WTC11 (cell line): Measurements from ENCODE around the gene S100A2. TPM values are rescaled to one million over a fixed set of nuclear protein-coding genes. Genes with fewer than 3 reads are reported as not detected.

ENCODE experiments used
- ATAC-seq: fragments of 200-7000 bp; cut with Tn5 transposase; 2 replicates; pipeline ENCODE4 v1.10.0; 2021; ENCODE audit warnings: mild to moderate bottlenecking, moderate library complexity
- CTCF ChIA-PET: fragments of 300-600 bp; sonication (Branson Sonifier 250); formaldehyde crosslinking; loops from one replicate; lab custom pipeline; 2021; ENCODE audit warnings: antibody characterized with exemption; lab: Charles Lee
- POLR2A ChIA-PET: fragments of 350-600 bp; sonication (Branson Sonifier 250); formaldehyde crosslinking; loops from one replicate; lab custom pipeline; 2021; ENCODE audit warnings: antibody characterized with exemption; lab: Charles Lee
- DNase-seq: peaks from one replicate; pipeline ENCODE4 v3.0.0; 2021; ENCODE audit warnings: low spot score
- H3K27ac Mint-ChIP-seq: 2 replicates; pipeline ENCODE4 v1.8.0; 2021; ENCODE audit warnings: mixed read lengths
- H3K27me3 Mint-ChIP-seq: 2 replicates; pipeline ENCODE4 v1.8.0; 2021; ENCODE audit warnings: low read depth, mild to moderate bottlenecking, moderate library complexity, mixed read lengths
- H3K36me3 Mint-ChIP-seq: 2 replicates; pipeline ENCODE4 v1.8.0; 2021; ENCODE audit warnings: mixed read lengths
- H3K4me1 Mint-ChIP-seq: 2 replicates; pipeline ENCODE4 v1.8.0; 2022; ENCODE audit warnings: mixed read lengths
- H3K4me3 Mint-ChIP-seq: 2 replicates; pipeline ENCODE4 v1.8.0; 2021; ENCODE audit warnings: mild to moderate bottlenecking, moderate library complexity, mixed read lengths
- H3K9me3 Mint-ChIP-seq: 2 replicates; pipeline ENCODE4 v1.8.0; 2021; ENCODE audit warnings: mixed read lengths
- CDX4 ChIP-seq: fragments of 250-450 bp; sonication (Bioruptor Pico); IDR thresholded peaks from 2 replicates; pipeline ENCODE4 v1.9.0; 2021; ENCODE audit warnings: moderate library complexity, mild to moderate bottlenecking, inconsistent platforms, borderline replicate concordance
- CTCF ChIP-seq: fragments of 200-600 bp; IDR thresholded peaks from 2 replicates; pipeline ENCODE4 v1.8.0; 2022; ENCODE audit warnings: antibody characterized with exemption
- EMX1 ChIP-seq: fragments of 250-450 bp; sonication (Bioruptor Pico); IDR thresholded peaks from 2 replicates; pipeline ENCODE4 v1.8.0; 2021; ENCODE audit warnings: mild to moderate bottlenecking
- ETV6 ChIP-seq: sonication (generic); formaldehyde crosslinking; IDR thresholded peaks from 2 replicates; pipeline ENCODE4 v1.8.1; 2022; ENCODE audit warnings: mild to moderate bottlenecking, missing genetic modification reagents
- IRF2 ChIP-seq: sonication (generic); formaldehyde crosslinking; IDR thresholded peaks from 2 replicates; pipeline ENCODE4 v1.8.0; 2022; ENCODE audit warnings: low read depth, missing genetic modification reagents, borderline replicate concordance
- JAZF1 ChIP-seq: fragments of 250-450 bp; sonication (Bioruptor Pico); IDR thresholded peaks from 2 replicates; pipeline ENCODE4 v1.9.0; 2021; ENCODE audit warnings: moderate library complexity, mild to moderate bottlenecking, inconsistent platforms
- MYBL2 ChIP-seq: sonication (generic); formaldehyde crosslinking; IDR thresholded peaks from 2 replicates; pipeline ENCODE4 v1.8.1; 2023; ENCODE audit warnings: mild to moderate bottlenecking, moderate library complexity, missing genetic modification reagents
- NFE2L1 ChIP-seq: sonication (generic); formaldehyde crosslinking; IDR thresholded peaks from 2 replicates; pipeline ENCODE4 v1.8.1; 2023; ENCODE audit warnings: missing genetic modification reagents
- NR1H2 ChIP-seq: sonication (generic); formaldehyde crosslinking; IDR thresholded peaks from 2 replicates; pipeline ENCODE4 v1.9.0; 2021; ENCODE audit warnings: mild to moderate bottlenecking, moderate library complexity, missing genetic modification reagents
- NR2C2 ChIP-seq: sonication (generic); formaldehyde crosslinking; IDR thresholded peaks from 2 replicates; pipeline ENCODE4 v1.8.0; 2022; ENCODE audit warnings: mild to moderate bottlenecking, missing genetic modification reagents
- PREB ChIP-seq: sonication (generic); formaldehyde crosslinking; IDR thresholded peaks from 2 replicates; pipeline ENCODE4 v1.8.1; 2022; ENCODE audit warnings: mild to moderate bottlenecking, missing genetic modification reagents, moderate library complexity, borderline replicate concordance
- RELA ChIP-seq: sonication (generic); formaldehyde crosslinking; IDR thresholded peaks from 2 replicates; pipeline ENCODE4 v1.8.1; 2022; ENCODE audit warnings: missing genetic modification reagents, mild to moderate bottlenecking, borderline replicate concordance
- RORB ChIP-seq: fragments of 250-450 bp; sonication (Bioruptor Pico); IDR thresholded peaks from 2 replicates; pipeline ENCODE4 v1.9.0; 2021; ENCODE audit warnings: mild to moderate bottlenecking
- ZBTB43 ChIP-seq: sonication (generic); formaldehyde crosslinking; IDR thresholded peaks from 2 replicates; pipeline ENCODE4 v1.8.1; 2023; ENCODE audit warnings: mild to moderate bottlenecking, missing genetic modification reagents
- ZNF138 ChIP-seq: sonication (generic); formaldehyde crosslinking; conservative IDR thresholded peaks from 2 replicates; pipeline ENCODE4 v1.8.1; 2022; ENCODE audit warnings: mild to moderate bottlenecking, moderate library complexity, missing genetic modification reagents
- ZNF281 ChIP-seq: sonication (generic); formaldehyde crosslinking; IDR thresholded peaks from 2 replicates; pipeline ENCODE4 v1.8.0; 2023; ENCODE audit warnings: mild to moderate bottlenecking, missing genetic modification reagents
- ZNF423 ChIP-seq: fragments of 250-450 bp; sonication (Bioruptor Pico); IDR thresholded peaks from 2 replicates; pipeline ENCODE4 v2.1.2; 2022; ENCODE audit warnings: mild to moderate bottlenecking, moderate library complexity
- ZNF671 ChIP-seq: fragments of 250-450 bp; sonication (Bioruptor Pico); IDR thresholded peaks from 2 replicates; pipeline ENCODE4 v1.8.0; 2021; ENCODE audit warnings: mild to moderate bottlenecking
- total RNA-seq: library from RNA; stranded (reverse); gene quantifications from 3 replicates; pipeline ENCODE4 v1.2.3, GENCODE V29; 2021
- TF ChIP-seq, protein P1 (sequence below): sonication (generic); formaldehyde crosslinking; IDR thresholded peaks from 2 replicates; pipeline ENCODE4 v1.8.0; 2022; ENCODE audit warnings: missing genetic modification reagents
- TF ChIP-seq, protein P2 (sequence below): sonication (generic); formaldehyde crosslinking; IDR thresholded peaks from 2 replicates; pipeline ENCODE4 v1.8.1; 2023; ENCODE audit warnings: mild to moderate bottlenecking, missing genetic modification reagents, moderate library complexity
- TF ChIP-seq, protein P3 (sequence below): sonication (generic); formaldehyde crosslinking; IDR thresholded peaks from 2 replicates; pipeline ENCODE4 v1.8.1; 2022; ENCODE audit warnings: mild to moderate bottlenecking, moderate library complexity, missing genetic modification reagents

S100A2 gene
- total RNA-seq, 1 experiment from 2014 or later, result 0.74 TPM

DNA sequence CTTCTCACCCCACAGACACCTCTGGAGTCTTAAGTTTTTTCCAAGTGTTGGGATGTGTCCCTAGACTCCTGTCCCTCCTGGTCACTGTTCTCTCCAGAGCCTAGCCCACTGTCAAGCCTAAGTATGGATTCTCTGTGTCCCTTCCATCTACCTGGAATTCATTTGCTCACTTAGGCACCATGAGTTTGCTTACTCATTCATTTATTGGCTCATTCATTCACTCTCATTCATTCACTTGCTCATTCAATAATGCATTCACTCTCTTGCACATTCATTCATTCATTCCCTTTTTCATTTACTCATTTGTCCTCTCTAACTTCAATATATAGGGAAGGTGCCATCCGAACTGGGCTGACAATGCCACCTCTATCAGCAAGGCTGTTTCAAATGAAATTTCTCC, 45.7 kb upstream of the S100A2 start (continued):
- TF ChIP-seq RELA, result no peak
- no peak for TF ChIP-seq ETV6 (CRISPR knock-in tag)
- no peak for TF ChIP-seq JAZF1
- no peak for TF ChIP-seq ZNF138 (CRISPR knock-in tag)

DNA sequence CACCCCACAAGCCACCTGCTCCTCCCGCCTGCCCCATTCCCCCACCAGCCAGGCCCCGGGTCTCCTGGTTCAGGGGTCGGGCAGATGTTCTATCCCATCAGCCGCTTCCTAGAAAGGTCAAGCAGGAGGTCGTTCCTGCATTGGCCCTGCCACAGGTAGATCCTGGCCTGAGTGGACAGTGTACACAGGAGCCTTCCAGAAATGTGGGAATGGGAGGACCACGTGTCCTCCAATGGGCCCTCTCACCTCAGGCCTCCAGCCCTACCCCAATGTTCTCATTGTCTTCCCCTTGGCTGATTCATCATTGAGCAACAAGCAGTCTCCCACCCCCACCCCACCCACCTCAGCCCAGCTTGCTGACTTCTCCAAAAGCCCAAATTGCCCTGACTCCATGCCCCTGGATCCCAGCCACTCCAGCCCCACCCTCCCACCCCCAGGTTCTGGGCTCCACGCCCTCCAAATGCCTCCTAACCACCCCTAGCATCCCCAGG, 45.2 kb upstream of the S100A2 start:
- Mint-ChIP-seq H3K27ac (no peak overlapping the region), H3K9me3 (no peaks in the 10 kb centered on the region), H3K36me3 (no peaks in the 10 kb centered on the region), H3K27me3 (no peaks in the 10 kb centered on the region; the same call in 1 of the 2 replicates), H3K4me1 (peaks cover 60% of the 10 kb centered on the region), H3K4me3 (no peak overlapping the region)
- CTCF ChIA-PET, result interaction anchor here (1.9 to 14.4 kb wide), 3 partner anchors 12 to 39 kb away, joined by 5 to 230 read pairs (median 33); partner anchors contain the start of genes S100A1 and S100A13
- no peak for DNase-seq
- no peak for ATAC-seq
- no peak for TF ChIP-seq ZBTB43
- TF ChIP-seq, protein P1, sequence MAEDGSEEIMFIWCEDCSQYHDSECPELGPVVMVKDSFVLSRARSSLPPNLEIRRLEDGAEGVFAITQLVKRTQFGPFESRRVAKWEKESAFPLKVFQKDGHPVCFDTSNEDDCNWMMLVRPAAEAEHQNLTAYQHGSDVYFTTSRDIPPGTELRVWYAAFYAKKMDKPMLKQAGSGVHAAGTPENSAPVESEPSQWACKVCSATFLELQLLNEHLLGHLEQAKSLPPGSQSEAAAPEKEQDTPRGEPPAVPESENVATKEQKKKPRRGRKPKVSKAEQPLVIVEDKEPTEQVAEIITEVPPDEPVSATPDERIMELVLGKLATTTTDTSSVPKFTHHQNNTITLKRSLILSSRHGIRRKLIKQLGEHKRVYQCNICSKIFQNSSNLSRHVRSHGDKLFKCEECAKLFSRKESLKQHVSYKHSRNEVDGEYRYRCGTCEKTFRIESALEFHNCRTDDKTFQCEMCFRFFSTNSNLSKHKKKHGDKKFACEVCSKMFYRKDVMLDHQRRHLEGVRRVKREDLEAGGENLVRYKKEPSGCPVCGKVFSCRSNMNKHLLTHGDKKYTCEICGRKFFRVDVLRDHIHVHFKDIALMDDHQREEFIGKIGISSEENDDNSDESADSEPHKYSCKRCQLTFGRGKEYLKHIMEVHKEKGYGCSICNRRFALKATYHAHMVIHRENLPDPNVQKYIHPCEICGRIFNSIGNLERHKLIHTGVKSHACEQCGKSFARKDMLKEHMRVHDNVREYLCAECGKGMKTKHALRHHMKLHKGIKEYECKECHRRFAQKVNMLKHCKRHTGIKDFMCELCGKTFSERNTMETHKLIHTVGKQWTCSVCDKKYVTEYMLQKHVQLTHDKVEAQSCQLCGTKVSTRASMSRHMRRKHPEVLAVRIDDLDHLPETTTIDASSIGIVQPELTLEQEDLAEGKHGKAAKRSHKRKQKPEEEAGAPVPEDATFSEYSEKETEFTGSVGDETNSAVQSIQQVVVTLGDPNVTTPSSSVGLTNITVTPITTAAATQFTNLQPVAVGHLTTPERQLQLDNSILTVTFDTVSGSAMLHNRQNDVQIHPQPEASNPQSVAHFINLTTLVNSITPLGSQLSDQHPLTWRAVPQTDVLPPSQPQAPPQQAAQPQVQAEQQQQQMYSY (CRISPR knock-in tag), result no peak
- TF ChIP-seq NFE2L1 (CRISPR knock-in tag), result no peak
- TF ChIP-seq EMX1 (CRISPR knock-in tag), result no peak
- TF ChIP-seq RORB (CRISPR knock-in tag), result no peak
- no peak for TF ChIP-seq NR2C2 (CRISPR knock-in tag)
- TF ChIP-seq ZNF671, result no peak
- no peak for TF ChIP-seq CDX4 (CRISPR knock-in tag)
- TF ChIP-seq PREB (CRISPR knock-in tag), result no peak
- TF ChIP-seq, protein P2, sequence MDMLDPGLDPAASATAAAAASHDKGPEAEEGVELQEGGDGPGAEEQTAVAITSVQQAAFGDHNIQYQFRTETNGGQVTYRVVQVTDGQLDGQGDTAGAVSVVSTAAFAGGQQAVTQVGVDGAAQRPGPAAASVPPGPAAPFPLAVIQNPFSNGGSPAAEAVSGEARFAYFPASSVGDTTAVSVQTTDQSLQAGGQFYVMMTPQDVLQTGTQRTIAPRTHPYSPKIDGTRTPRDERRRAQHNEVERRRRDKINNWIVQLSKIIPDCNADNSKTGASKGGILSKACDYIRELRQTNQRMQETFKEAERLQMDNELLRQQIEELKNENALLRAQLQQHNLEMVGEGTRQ (CRISPR knock-in tag), result no peak
- POLR2A ChIA-PET, result no interaction called here

DNA sequence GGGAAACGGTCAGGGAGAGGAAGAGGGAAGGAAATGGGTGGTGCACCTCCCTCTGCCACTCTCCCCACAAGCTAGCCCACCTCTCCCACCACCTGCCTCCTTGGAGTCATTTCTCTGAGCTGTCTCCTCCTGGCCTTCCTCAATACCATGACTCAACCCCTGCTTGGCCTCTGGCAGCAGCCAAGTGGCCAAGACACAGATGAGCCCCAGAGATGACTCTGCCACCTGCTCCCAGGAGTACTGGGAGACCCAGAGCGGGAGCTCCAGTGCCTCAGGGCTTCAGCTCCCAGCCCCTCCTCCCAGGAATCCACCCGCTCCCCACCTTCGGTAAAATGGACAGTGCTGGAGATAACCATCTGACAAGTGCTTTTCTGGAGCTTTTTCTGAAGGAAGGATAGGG, 44.7 kb upstream of the S100A2 start:
- ATAC-seq (no peak), DNase-seq (no peak)
- CTCF ChIA-PET, result interaction anchor here (14.4 kb wide), 1 partner anchor 18 kb away, joined by 230 read pairs; the partner anchor contains the start of genes S100A1 and S100A13
- POLR2A ChIA-PET, result no interaction called here
- no peaks in the 10 kb centered on the region for H3K9me3 Mint-ChIP-seq
- H3K36me3 Mint-ChIP-seq, result no peaks in the 10 kb centered on the region
- peaks cover 61% of the 10 kb centered on the region for H3K4me1 Mint-ChIP-seq
- no peak overlapping the region for H3K27ac Mint-ChIP-seq
- no peak overlapping the region for H3K4me3 Mint-ChIP-seq
- H3K27me3 Mint-ChIP-seq, result no peaks in the 10 kb centered on the region; the same call in 1 of the 2 replicates
- TF ChIP-seq ZNF281 (no peak), MYBL2 (no peak), NR1H2 (CRISPR knock-in tag) (no peak), IRF2 (CRISPR knock-in tag) (no peak), ZNF423 (no peak), CTCF (no peak), JAZF1 (no peak), ZNF138 (CRISPR knock-in tag) (no peak)
- TF ChIP-seq, protein P3, sequence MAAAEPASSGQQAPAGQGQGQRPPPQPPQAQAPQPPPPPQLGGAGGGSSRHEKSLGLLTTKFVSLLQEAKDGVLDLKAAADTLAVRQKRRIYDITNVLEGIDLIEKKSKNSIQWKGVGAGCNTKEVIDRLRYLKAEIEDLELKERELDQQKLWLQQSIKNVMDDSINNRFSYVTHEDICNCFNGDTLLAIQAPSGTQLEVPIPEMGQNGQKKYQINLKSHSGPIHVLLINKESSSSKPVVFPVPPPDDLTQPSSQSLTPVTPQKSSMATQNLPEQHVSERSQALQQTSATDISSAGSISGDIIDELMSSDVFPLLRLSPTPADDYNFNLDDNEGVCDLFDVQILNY (CRISPR knock-in tag), result no peak
